HG03520 (cell line): ENCODE results near the gene BOD1L1.

ENCODE experiments used
- ATAC-seq: cut with Tn5 transposase; IDR thresholded peaks from one replicate; pipeline ENCODE4 v1.9.1; 2021; ENCODE audit warnings: mild to moderate bottlenecking, moderate library complexity; ENCODE audit not compliant: unreplicated experiment

BOD1L1 gene

GRCh38 chr4:13627606-13628311 lies at the start of gene BOD1L1:
Gene BOD1L1 (minus strand): TSS chr4:13627725. CDS start chr4:13627587, 138 bp downstream.
- peak; percentile 84 for ATAC-seq

- no peak for ATAC-seq
Observed at GRCh38 chr4:13674971-13675370, 47.4 kb upstream of the BOD1L1 start.

GRCh38 chr4:13673167-13673566 lies 45.6 kb upstream of the BOD1L1 start:
- no peak for ATAC-seq

- no peak for ATAC-seq
Observed at GRCh38 chr4:13670456-13671160, 43.1 kb upstream of the BOD1L1 start.

- ATAC-seq, result no peak
Observed at GRCh38 chr4:13665701-13666660, 38.5 kb upstream of the BOD1L1 start.

- no peak for ATAC-seq
Observed at GRCh38 chr4:13659341-13660070, 32.0 kb upstream of the BOD1L1 start.

GRCh38 chr4:13656569-13657405 lies 29.3 kb upstream of the BOD1L1 start:
- ATAC-seq, result no peak

GRCh38 chr4:13654162-13654797 lies 26.8 kb upstream of the BOD1L1 start:
- peak; percentile 94 for ATAC-seq

- no peak for ATAC-seq
Observed at GRCh38 chr4:13653766-13654161, 26.2 kb upstream of the BOD1L1 start.

- no peak for ATAC-seq
Observed at GRCh38 chr4:13647031-13647430, 19.5 kb upstream of the BOD1L1 start.

GRCh38 chr4:13645075-13645474 lies 17.6 kb upstream of the BOD1L1 start:
- no peak for ATAC-seq

- ATAC-seq, result no peak
Observed at GRCh38 chr4:13642170-13642950, 14.8 kb upstream of the BOD1L1 start.

- ATAC-seq, result no peak
Observed at GRCh38 chr4:13641084-13641483, 13.6 kb upstream of the BOD1L1 start.

GRCh38 chr4:13640149-13640940 lies 12.8 kb upstream of the BOD1L1 start:
- no peak for ATAC-seq

- no peak for ATAC-seq
Observed at GRCh38 chr4:13635286-13635799, 7.8 kb upstream of the BOD1L1 start.

GRCh38 chr4:13633671-13634070 lies 6.1 kb upstream of the BOD1L1 start:
- ATAC-seq, result no peak

- peak; percentile 43 for ATAC-seq
Observed at GRCh38 chr4:13627178-13627605, 333 bp downstream of the BOD1L1 start.
